Upper lobe of left lung (tissue), 4 donors: ENCODE data around the gene CCDC167.

Experiments
- EP300 ChIP-seq, 4 donors: sonication (generic); formaldehyde crosslinking; IDR thresholded peaks; one replicate each; pipeline ENCODE4 v1.5.1; 2017; ENCODE audit warnings: antibody characterized with exemption in 4 of 4, control low read depth in 2 of 4
- TF ChIP-seq, protein P1 (sequence below), 6 experiments: fragments of 450-650 bp in 4 of 6; fragments of 200-600 bp in 2 of 6; sonication (generic) in 2 of 6; IDR thresholded peaks; one replicate each; pipeline ENCODE4 v1.5.1; 2016 to 2019; ENCODE audit warnings: antibody characterized with exemption in 6 of 6

DNA sequence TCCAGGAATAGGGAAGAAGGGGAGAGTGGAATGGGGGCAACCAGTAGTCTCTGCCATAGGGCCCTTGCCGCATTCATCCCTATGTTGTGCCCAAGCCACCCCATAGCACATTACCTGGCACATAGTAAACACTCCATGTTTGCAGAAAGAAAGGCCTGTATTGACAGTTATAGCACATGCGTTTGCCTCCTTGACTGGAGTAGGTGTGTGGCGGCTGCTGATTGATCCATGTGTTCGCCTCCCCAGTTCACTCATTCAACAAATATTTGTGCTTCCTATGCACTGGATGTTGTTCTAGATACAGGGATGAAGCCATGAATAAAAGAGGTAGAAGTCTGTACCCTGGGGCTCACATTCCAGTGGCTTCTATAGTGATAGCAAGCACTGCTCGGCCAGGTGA is 19.8 kb upstream of the CCDC167 start:
- TF ChIP-seq EP300 (IDR thresholded peaks at IDR 0.05): no peak
- TF ChIP-seq, protein P1, sequence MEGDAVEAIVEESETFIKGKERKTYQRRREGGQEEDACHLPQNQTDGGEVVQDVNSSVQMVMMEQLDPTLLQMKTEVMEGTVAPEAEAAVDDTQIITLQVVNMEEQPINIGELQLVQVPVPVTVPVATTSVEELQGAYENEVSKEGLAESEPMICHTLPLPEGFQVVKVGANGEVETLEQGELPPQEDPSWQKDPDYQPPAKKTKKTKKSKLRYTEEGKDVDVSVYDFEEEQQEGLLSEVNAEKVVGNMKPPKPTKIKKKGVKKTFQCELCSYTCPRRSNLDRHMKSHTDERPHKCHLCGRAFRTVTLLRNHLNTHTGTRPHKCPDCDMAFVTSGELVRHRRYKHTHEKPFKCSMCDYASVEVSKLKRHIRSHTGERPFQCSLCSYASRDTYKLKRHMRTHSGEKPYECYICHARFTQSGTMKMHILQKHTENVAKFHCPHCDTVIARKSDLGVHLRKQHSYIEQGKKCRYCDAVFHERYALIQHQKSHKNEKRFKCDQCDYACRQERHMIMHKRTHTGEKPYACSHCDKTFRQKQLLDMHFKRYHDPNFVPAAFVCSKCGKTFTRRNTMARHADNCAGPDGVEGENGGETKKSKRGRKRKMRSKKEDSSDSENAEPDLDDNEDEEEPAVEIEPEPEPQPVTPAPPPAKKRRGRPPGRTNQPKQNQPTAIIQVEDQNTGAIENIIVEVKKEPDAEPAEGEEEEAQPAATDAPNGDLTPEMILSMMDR (IDR thresholded peaks at IDR 0.05): no peak
